HepG2 (cell line): ENCODE measurements around the gene TMEM219. TPM values are rescaled to one million over a fixed set of nuclear protein-coding genes. Genes with fewer than 3 reads are reported as not detected.

Source experiments
- ATAC-seq: fragments of 200-7000 bp; cut with Tn5 transposase; 3 replicates; pipeline ENCODE4 v1.9.1; 2020; ENCODE audit warnings: mild to moderate bottlenecking, moderate library complexity
- BruUV-seq: library from RNA; stranded (reverse); fragments of 400-500 nt; replicated peaks from 2 replicates; lab custom pipeline; 2021; lab: Mats Ljungman, UMichigan
- CTCF ChIA-PET: fragments of 300-600 bp; formaldehyde crosslinking; extraction: SDS; loops from one replicate; lab custom pipeline; 2021; ENCODE audit warnings: low total read pairs, inconsistent platforms, low intra/inter-chr PET ratio; lab: Yijun Ruan, JAX
- POLR2A ChIA-PET: fragments of 350-600 bp; sonication (Branson Sonifier 250); formaldehyde crosslinking; loops from one replicate; lab custom pipeline; 2020; ENCODE audit warnings: antibody characterized with exemption, inconsistent platforms; lab: Yijun Ruan, JAX
- DNase-seq: peaks from one replicate; pipeline ENCODE4 v3.0.0-alpha.2; 2015; ENCODE audit warnings: low spot score
- FAIRE-seq: peaks from 3 replicates; lab custom pipeline; 2011; peaks lifted over from hg19 to GRCh38; lab: Jason Lieb, UNC
- H2AFZ ChIP-seq: one replicate; pipeline ENCODE4 v1.6.1; 2011; ENCODE audit warnings: low read length, inconsistent platforms
- H3K27ac ChIP-seq: fragments of 300-600 bp; 3 replicates; pipeline ENCODE4 v1.8.0; 2011; ENCODE audit warnings: mixed run types, mild to moderate bottlenecking, mixed read lengths, low read length, inconsistent platforms; ENCODE audit not compliant: insufficient read depth; ENCODE audit errors: extremely low read length
- H3K27me3 ChIP-seq, 2 experiments: fragments of 200-600 bp in 1 of 2; 2 replicates in 1 of 2; 3 replicates in 1 of 2; pipeline versions ENCODE4 v1.6.0 to v1.8.0; 2011; ENCODE audit warnings: low read length in 2 of 2, mild to moderate bottlenecking in 2 of 2, moderate library complexity in 2 of 2, inconsistent platforms in 1 of 2; ENCODE audit not compliant: insufficient read depth in 2 of 2, control insufficient read depth in 1 of 2
- H3K36me3 ChIP-seq, 2 experiments: fragments of 200-600 bp in 1 of 2; replicated peaks in 1 of 2; 2 replicates in 1 of 2; 3 replicates in 1 of 2; pipeline versions ENCODE4 v1.5.1 to v1.8.0; 2011; ENCODE audit warnings: low read length in 2 of 2, inconsistent platforms in 1 of 2; ENCODE audit not compliant: insufficient read depth in 2 of 2, control insufficient read depth in 1 of 2
- H3K4me1 ChIP-seq: 2 replicates; pipeline ENCODE4 v1.5.1; 2012; ENCODE audit warnings: low read length, inconsistent platforms; ENCODE audit not compliant: insufficient read depth
- H3K4me2 ChIP-seq: 2 replicates; pipeline ENCODE4 v1.6.0; 2011; ENCODE audit warnings: low read depth, low read length, inconsistent platforms
- H3K4me3 ChIP-seq, 3 experiments: fragments of 200-600 bp in 1 of 3; sonication (generic), shearing (Covaris generic) in 1 of 3; replicated peaks in 1 of 3; 2 replicates each; pipeline ENCODE4 v1.5.1; 2011 to 2016; ENCODE audit warnings: low read length in 3 of 3, inconsistent platforms in 2 of 3, low read depth in 2 of 3, mild to moderate bottlenecking in 2 of 3, control low read depth in 1 of 3, mixed read lengths in 1 of 3; ENCODE audit not compliant: insufficient read depth in 1 of 3
- H3K79me2 ChIP-seq: one replicate; pipeline ENCODE4 v1.6.1; 2011; ENCODE audit warnings: low read length, inconsistent platforms; ENCODE audit not compliant: insufficient read depth
- H3K9ac ChIP-seq: 2 replicates; pipeline ENCODE4 v1.6.0; 2011; ENCODE audit warnings: mild to moderate bottlenecking, low read depth, low read length, inconsistent platforms; ENCODE audit not compliant: insufficient read depth
- H3K9me3 ChIP-seq: 2 replicates; pipeline ENCODE4 v1.5.1; 2012; ENCODE audit warnings: mild to moderate bottlenecking, low read length
- H4K20me1 ChIP-seq: 2 replicates; pipeline ENCODE4 v1.6.0; 2011; ENCODE audit warnings: inconsistent platforms, mild to moderate bottlenecking, low read length, moderate library complexity; ENCODE audit not compliant: insufficient read depth
- ARID4A ChIP-seq: sonication (generic); formaldehyde crosslinking; IDR thresholded peaks from 2 replicates; pipeline ENCODE4 v1.5.0; 2020; ENCODE audit warnings: mild to moderate bottlenecking, missing genetic modification reagents, borderline replicate concordance
- ATF1 ChIP-seq: IDR thresholded peaks from 2 replicates; pipeline ENCODE4 v1.6.1; 2016; ENCODE audit warnings: mild to moderate bottlenecking, control low read depth
- ATF5 ChIP-seq: sonication (generic); formaldehyde crosslinking; IDR thresholded peaks from 2 replicates; pipeline ENCODE4 v1.4.0; 2020; ENCODE audit warnings: mild to moderate bottlenecking, low read depth, missing genetic modification reagents
- ATRX ChIP-seq: sonication (generic); formaldehyde crosslinking; IDR thresholded peaks from 2 replicates; pipeline ENCODE4 v1.4.0; 2020; ENCODE audit warnings: missing genetic modification reagents, borderline replicate concordance
- ETV6 ChIP-seq: sonication (generic); formaldehyde crosslinking; conservative IDR thresholded peaks from 2 replicates; pipeline ENCODE4 v1.4.0; 2020; ENCODE audit warnings: missing genetic modification reagents
- HOXA3 ChIP-seq: sonication (generic); formaldehyde crosslinking; IDR thresholded peaks from 2 replicates; pipeline ENCODE4 v1.5.0; 2020; ENCODE audit warnings: missing genetic modification reagents
- MEF2D ChIP-seq: sonication (generic); formaldehyde crosslinking; IDR thresholded peaks from 2 replicates; pipeline ENCODE4 v1.5.1; 2020; ENCODE audit warnings: mild to moderate bottlenecking, missing genetic modification reagents
- PCBP2 ChIP-seq: fragments of 200-400 bp; formaldehyde crosslinking; optimal IDR thresholded peaks from 2 replicates; pipeline ENCODE3; 2018; ENCODE audit warnings: low read length, low read depth; ENCODE audit not compliant: poor library complexity, severe bottlenecking
- SNAPC2 ChIP-seq: sonication (generic); formaldehyde crosslinking; IDR thresholded peaks from 2 replicates; pipeline ENCODE4 v1.8.1; 2022; ENCODE audit warnings: mild to moderate bottlenecking, missing genetic modification reagents
- ZBTB8A ChIP-seq: sonication (generic); formaldehyde crosslinking; IDR thresholded peaks from 2 replicates; pipeline ENCODE4 v1.4.0; 2020; ENCODE audit warnings: mild to moderate bottlenecking, low read depth, missing genetic modification reagents, borderline replicate concordance
- ZFP1 ChIP-seq: IDR thresholded peaks from 2 replicates; pipeline ENCODE4 v1.6.1; 2016
- ZFX ChIP-seq: sonication (generic); formaldehyde crosslinking; IDR thresholded peaks from 2 replicates; pipeline ENCODE4 v1.4.0; 2020; ENCODE audit warnings: mild to moderate bottlenecking, low read depth, missing genetic modification reagents, moderate library complexity
- ZNF235 ChIP-seq: sonication (generic); formaldehyde crosslinking; IDR thresholded peaks from 2 replicates; pipeline ENCODE4 v1.8.1; 2023; ENCODE audit warnings: mild to moderate bottlenecking, missing genetic modification reagents, borderline replicate concordance
- ZNF30 ChIP-seq: sonication (generic); formaldehyde crosslinking; IDR thresholded peaks from 2 replicates; pipeline ENCODE4 v1.5.0; 2020; ENCODE audit warnings: mild to moderate bottlenecking, missing genetic modification reagents
- ZNF484 ChIP-seq: sonication (generic); formaldehyde crosslinking; IDR thresholded peaks from 2 replicates; pipeline ENCODE4 v1.5.1; 2020; ENCODE audit warnings: mild to moderate bottlenecking, low read depth, missing genetic modification reagents, borderline replicate concordance
- ZNF552 ChIP-seq: sonication (generic); formaldehyde crosslinking; IDR thresholded peaks from 2 replicates; pipeline ENCODE4 v1.9.0; 2022; ENCODE audit warnings: missing genetic modification reagents, mild to moderate bottlenecking, borderline replicate concordance
- ZNF567 ChIP-seq: sonication (generic); formaldehyde crosslinking; IDR thresholded peaks from 2 replicates; pipeline ENCODE4 v1.8.1; 2023; ENCODE audit warnings: mild to moderate bottlenecking, missing genetic modification reagents, borderline replicate concordance
- ZNF605 ChIP-seq: sonication (generic); formaldehyde crosslinking; IDR thresholded peaks from 2 replicates; pipeline ENCODE4 v1.8.0; 2022; ENCODE audit warnings: mild to moderate bottlenecking, missing genetic modification reagents
- ZNF672 ChIP-seq: sonication (generic); formaldehyde crosslinking; IDR thresholded peaks from 2 replicates; pipeline ENCODE4 v1.8.1; 2022; ENCODE audit warnings: missing genetic modification reagents
- WGBS: methylation state at CpG from one replicate; pipeline ENCODE4 v1.1.6; 2017; ENCODE audit warnings: low lambda C conversion rate; 5-methylcytosine and 5-hydroxymethylcytosine counted together
- in situ Hi-C: cut with HindIII; loops from 2 replicates; pipeline ENCODE4 v1.10.0; 2017; ENCODE audit warnings: low pct_unique_long_range_greater_than_20kb; ENCODE audit not compliant: extremely low pct_ligation_motif_present
- intact Hi-C: fragments of 100-400 bp; cut with micrococcal nuclease; formaldehyde crosslinking; loops from one replicate; pipeline ENCODE4 v1.10.0; 2022; ENCODE audit not compliant: unreplicated experiment
- polyA plus RNA-seq, 8 experiments: library from polyadenylated mRNA; depleted of rRNA in 3 of 8; stranded (reverse) in 7 of 8; unstranded in 1 of 8; fragments of >200 nt; fragmentation: Illumina TruSeq in 4 of 8; extraction: Trizol in 4 of 8; gene quantifications; 2 replicates each; pipeline versions ENCODE4 v1.2.1 to v1.2.3, GENCODE V29; 2011 to 2016; ENCODE audit warnings: low read depth in 4 of 8, missing spikeins in 1 of 8, mixed read lengths in 1 of 8; ENCODE audit not compliant: insufficient read depth in 1 of 8
- total RNA-seq, 5 experiments: library from RNA; depleted of rRNA; stranded (reverse); fragments of >200 nt; fragmentation: Illumina TruSeq; extraction: Trizol; gene quantifications; 2 replicates each; pipeline ENCODE4 v1.2.3, GENCODE V29; 2016; ENCODE audit warnings: low read depth in 1 of 5

Gene TMEM219
- total and polyA plus RNA-seq, 2 of the 13 experiments (the other 11 are each of a cell fraction or from before 2014, with no cell fraction given), result 105 to 115 TPM

GRCh38 chr16:29990034-29990433 lies 28.2 kb downstream of the TMEM219 start:
- H3K36me3 ChIP-seq, result peaks cover 40 to 79% of the 10 kb centered on the region in 2 experiments
- DNase-seq (no peak), ATAC-seq (no peak), FAIRE-seq (no peak)
- no peaks in the 10 kb centered on the region for H3K27me3 ChIP-seq
- TF ChIP-seq ZFP1 (no peak), ZNF235 (CRISPR knock-in tag) (no peak), ETV6 (no peak), PCBP2 (no peak), ZNF605 (CRISPR knock-in tag) (no peak), ARID4A (CRISPR knock-in tag) (no peak), ZNF30 (CRISPR knock-in tag) (no peak), ZNF567 (CRISPR knock-in tag) (no peak), ZNF552 (CRISPR knock-in tag) (no peak), ZFX (no peak), MEF2D (CRISPR knock-in tag) (no peak), ATF5 (CRISPR knock-in tag) (no peak), ZBTB8A (no peak), ZNF672 (CRISPR knock-in tag) (no peak), SNAPC2 (no peak), ATF1 (CRISPR knock-in tag) (no peak), ZNF484 (CRISPR knock-in tag) (no peak), ATRX (CRISPR knock-in tag) (no peak), HOXA3 (CRISPR knock-in tag) (no peak)
- peaks cover 8% of the 10 kb centered on the region for H3K4me1 ChIP-seq
- 98% methylated on average over 2 of the region's 2 CpGs for WGBS
- no peak overlapping the region for H3K4me3 ChIP-seq
- H3K27ac ChIP-seq, result no peak overlapping the region
- H2AFZ ChIP-seq, result no peak overlapping the region
- BruUV-seq, result no TSS peak
- ChIA-PET POLR2A (interaction anchor here (1.0 kb wide), 1 partner anchor 17 kb away, joined by 3 read pairs; no protein-coding TSS in a partner anchor), CTCF (no interaction called here)
- no peak overlapping the region for H3K9ac ChIP-seq
- H3K79me2 ChIP-seq, result no peaks in the 10 kb centered on the region
- no peaks in the 10 kb centered on the region for H3K9me3 ChIP-seq
- no peak overlapping the region for H3K4me2 ChIP-seq
- no peaks in the 10 kb centered on the region for H4K20me1 ChIP-seq
- in situ Hi-C loops, result no loop called here
- intact Hi-C loops, result no loop called here
